VCaP (cell line): ENCODE results near the gene GPD2.

Experiments
- H3K27ac ChIP-seq: fragments of 450-650 bp; 2 replicates; pipeline ENCODE4 v1.5.1; 2017
- TF ChIP-seq, protein P1 (sequence below): fragments of 450-650 bp; conservative IDR thresholded peaks from 2 replicates; pipeline ENCODE4 v1.5.1; 2017; ENCODE audit warnings: mild to moderate bottlenecking, moderate library complexity

Gene GPD2

GRCh38 chr2:156427074-156427473, 9.1 kb upstream of the GPD2 start:
- TF ChIP-seq, protein P1, sequence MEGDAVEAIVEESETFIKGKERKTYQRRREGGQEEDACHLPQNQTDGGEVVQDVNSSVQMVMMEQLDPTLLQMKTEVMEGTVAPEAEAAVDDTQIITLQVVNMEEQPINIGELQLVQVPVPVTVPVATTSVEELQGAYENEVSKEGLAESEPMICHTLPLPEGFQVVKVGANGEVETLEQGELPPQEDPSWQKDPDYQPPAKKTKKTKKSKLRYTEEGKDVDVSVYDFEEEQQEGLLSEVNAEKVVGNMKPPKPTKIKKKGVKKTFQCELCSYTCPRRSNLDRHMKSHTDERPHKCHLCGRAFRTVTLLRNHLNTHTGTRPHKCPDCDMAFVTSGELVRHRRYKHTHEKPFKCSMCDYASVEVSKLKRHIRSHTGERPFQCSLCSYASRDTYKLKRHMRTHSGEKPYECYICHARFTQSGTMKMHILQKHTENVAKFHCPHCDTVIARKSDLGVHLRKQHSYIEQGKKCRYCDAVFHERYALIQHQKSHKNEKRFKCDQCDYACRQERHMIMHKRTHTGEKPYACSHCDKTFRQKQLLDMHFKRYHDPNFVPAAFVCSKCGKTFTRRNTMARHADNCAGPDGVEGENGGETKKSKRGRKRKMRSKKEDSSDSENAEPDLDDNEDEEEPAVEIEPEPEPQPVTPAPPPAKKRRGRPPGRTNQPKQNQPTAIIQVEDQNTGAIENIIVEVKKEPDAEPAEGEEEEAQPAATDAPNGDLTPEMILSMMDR, result no peak
- H3K27ac ChIP-seq, result no peak overlapping the region

- H3K27ac ChIP-seq, result peak overlapping the region; percentile 30
- TF ChIP-seq, protein P1, result no peak
Measured at GRCh38 chr2:156429211-156429610, 7.0 kb upstream of the GPD2 start.

DNA sequence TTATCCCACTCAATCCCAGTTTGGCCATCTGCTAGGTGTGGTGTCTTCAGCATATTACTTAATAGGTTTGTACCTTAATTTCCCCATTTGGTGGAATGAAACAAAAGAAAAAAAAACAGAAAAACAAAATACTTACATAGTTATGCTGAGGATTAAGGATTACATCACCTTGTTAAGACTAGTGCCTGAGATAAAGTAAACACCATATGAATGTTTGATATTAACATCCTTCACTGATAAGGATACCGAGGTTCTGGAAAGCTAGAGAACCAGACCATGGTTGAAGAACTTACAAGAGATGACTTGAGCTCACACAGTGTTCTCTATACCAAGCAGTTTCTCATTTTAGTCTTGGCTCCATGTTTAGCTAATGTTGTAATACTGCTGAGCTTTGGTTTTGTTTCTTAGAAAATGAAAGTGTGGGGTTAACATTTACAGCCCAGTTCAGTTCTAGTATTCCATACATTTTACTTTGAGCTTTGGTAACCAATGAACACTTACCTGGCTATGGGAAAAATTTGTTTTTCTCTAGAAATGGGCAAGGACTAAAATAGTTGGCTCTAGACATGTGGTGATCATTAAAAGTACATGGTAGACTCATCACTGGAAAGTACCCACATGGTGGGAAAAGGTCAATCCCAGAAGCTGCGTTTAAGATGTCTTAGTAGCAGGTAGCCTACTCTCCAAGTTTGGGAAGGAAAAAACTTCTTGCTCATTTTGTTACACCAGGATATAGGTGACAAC, 5.8 kb upstream of the GPD2 start:
- H3K27ac ChIP-seq, result peak overlapping the region; percentile 30
- TF ChIP-seq, protein P1, result no peak

DNA sequence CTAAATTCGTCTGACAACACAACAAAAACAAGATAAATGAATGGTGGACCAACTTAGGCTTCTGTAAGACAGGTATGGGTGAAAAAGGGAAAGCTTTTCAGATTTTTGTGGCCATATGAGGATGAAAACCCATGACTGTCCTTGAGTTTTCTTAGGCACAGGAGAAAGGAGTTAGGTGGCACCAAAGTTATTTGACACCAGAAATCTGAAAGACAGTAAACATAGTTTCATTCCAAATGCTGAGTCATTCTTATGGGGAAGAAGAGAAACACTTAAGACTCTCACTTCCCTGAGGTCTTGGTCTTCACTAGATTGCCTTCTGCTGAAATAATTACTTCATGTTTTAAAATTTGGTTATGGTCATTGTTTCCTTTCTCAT, 5.2 kb upstream of the GPD2 start:
- no peak overlapping the region; the same call in 1 of the 2 replicates for H3K27ac ChIP-seq
- TF ChIP-seq, protein P1, result no peak

- TF ChIP-seq, protein P1, result no peak
- H3K27ac ChIP-seq, result peak overlapping the region; percentile 98
Measured at GRCh38 chr2:156434461-156435291, 1.5 kb upstream of the GPD2 start.

DNA sequence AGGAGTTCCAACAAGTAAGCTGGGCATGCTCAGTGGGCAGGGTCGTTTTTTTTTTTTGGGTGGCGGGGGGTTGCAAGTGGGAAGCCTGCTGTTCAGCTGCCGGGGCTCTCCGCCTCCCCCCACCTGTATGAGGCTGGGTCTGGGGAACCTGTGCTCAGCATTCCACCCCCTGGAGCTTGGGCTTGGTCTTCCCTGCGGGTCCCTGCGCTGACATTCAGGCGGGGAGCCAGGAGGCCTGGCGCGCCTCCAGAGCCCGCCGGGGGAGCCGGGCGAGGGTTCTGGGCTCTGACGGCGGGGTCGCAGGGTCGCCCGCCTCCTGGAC, 822 bp upstream of the GPD2 start:
- TF ChIP-seq, protein P1, result no peak
- peak overlapping the region; percentile 98 for H3K27ac ChIP-seq

DNA sequence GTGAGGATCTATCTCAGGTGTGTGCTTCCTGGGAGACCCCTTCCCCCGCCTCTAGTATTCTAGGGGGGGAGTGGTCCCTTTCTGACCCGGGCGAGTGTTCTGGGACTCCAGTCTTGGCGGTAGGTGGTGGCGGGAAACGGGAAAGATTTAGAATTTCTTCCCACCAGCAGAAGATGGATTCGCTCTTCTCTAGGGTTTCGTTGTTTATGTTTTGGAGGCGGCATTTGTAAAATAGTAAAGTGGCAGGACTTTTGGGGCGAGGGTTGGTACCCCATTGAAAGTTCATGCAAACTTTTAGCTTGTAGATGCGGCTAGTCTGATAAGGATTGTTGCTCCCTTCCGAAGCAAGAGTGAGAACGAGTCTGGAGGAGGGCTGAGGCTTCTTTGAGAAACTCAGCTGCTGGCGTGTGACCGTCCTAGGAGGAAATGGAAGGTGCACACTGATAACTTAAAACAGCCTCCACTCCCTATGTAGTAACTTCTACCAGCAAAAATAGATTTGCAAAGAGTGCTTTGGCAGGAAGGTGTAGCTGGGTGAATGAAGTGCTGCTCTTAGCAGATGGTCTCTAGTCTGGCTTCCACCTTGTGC, 412 bp downstream of the GPD2 start:
- H3K27ac ChIP-seq, result peak overlapping the region; percentile 98
- TF ChIP-seq, protein P1, result no peak
